C4-2B (cell line): Measurements from ENCODE around the gene CRYGB.

Experiments used
- ZFX ChIP-seq: fragments of 450-650 bp; IDR thresholded peaks from 2 replicates; pipeline ENCODE4 v1.6.1; 2017
- TF ChIP-seq, protein P1 (sequence below): fragments of 450-650 bp; conservative IDR thresholded peaks from 2 replicates; pipeline ENCODE4 v1.5.1; 2017; ENCODE audit warnings: mild to moderate bottlenecking

- TF ChIP-seq, protein P1, sequence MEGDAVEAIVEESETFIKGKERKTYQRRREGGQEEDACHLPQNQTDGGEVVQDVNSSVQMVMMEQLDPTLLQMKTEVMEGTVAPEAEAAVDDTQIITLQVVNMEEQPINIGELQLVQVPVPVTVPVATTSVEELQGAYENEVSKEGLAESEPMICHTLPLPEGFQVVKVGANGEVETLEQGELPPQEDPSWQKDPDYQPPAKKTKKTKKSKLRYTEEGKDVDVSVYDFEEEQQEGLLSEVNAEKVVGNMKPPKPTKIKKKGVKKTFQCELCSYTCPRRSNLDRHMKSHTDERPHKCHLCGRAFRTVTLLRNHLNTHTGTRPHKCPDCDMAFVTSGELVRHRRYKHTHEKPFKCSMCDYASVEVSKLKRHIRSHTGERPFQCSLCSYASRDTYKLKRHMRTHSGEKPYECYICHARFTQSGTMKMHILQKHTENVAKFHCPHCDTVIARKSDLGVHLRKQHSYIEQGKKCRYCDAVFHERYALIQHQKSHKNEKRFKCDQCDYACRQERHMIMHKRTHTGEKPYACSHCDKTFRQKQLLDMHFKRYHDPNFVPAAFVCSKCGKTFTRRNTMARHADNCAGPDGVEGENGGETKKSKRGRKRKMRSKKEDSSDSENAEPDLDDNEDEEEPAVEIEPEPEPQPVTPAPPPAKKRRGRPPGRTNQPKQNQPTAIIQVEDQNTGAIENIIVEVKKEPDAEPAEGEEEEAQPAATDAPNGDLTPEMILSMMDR, result no peak
- TF ChIP-seq ZFX, result no peak
Observed at GRCh38 chr2:208183526-208183925, 37.6 kb upstream of the CRYGB start.
